Measurements from ENCODE around the gene SLC22A3. TPM values are rescaled to one million over a fixed set of nuclear protein-coding genes. Genes with fewer than 3 reads are reported as not detected.
A peak's percentile ranks its signal among the peaks of the same experiment; 100 is the strongest.

Gene SLC22A3
- total RNA-seq, 1 experiment from 2014 or later = 8.1 TPM

DNA sequence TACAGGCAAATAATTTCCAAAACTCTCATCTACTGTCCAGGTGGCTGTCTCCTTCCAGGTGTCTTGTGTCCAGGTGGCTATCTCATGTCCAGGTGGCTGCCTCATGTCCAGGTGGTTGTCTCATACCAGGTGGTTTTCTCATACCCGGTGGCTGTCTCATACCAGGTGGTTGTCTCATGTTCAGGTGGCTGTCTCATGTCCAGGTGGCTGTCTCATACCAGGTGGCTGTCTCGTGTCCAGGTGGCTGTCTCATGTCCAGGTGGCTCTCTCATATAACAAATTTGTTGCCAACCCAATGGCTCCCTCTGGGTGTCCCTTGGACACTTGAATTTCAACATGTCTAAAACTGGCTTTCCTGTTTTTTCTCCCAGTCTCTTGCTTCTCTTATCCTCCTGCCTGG lies 14.3 kb upstream of the SLC22A3 start:
- DNase-seq = no peak

DNA sequence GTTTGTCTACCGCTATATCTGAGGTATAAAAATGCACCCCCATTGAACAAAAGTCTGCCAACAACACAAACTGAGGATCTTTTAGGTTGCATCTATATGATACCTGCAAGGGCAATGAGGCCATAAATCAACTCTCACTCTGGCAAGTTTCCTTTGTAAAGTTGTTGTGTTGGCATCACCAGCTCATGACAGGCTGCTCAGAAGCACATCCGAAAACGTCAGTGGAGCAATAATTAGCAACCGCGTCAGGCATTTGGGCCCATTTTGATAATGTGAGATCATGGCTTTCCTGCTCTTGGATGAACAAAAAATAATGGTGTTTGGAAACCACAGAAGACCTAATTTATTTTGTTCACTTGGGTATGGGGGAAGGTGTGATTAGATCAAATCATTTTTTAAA lies 12.0 kb upstream of the SLC22A3 start:
- CTCF ChIA-PET = interaction anchor here (1.8 kb wide), 1 partner anchor 115 kb away, joined by 5 read pairs; no protein-coding TSS in a partner anchor
- TF ChIP-seq, protein P1, sequence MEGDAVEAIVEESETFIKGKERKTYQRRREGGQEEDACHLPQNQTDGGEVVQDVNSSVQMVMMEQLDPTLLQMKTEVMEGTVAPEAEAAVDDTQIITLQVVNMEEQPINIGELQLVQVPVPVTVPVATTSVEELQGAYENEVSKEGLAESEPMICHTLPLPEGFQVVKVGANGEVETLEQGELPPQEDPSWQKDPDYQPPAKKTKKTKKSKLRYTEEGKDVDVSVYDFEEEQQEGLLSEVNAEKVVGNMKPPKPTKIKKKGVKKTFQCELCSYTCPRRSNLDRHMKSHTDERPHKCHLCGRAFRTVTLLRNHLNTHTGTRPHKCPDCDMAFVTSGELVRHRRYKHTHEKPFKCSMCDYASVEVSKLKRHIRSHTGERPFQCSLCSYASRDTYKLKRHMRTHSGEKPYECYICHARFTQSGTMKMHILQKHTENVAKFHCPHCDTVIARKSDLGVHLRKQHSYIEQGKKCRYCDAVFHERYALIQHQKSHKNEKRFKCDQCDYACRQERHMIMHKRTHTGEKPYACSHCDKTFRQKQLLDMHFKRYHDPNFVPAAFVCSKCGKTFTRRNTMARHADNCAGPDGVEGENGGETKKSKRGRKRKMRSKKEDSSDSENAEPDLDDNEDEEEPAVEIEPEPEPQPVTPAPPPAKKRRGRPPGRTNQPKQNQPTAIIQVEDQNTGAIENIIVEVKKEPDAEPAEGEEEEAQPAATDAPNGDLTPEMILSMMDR (IDR thresholded peaks at IDR 0.05; ENCODE audit: unreplicated experiment) = no peak
- peaks cover 15% of the 10 kb centered on the region for H3K4me1 Mint-ChIP-seq (ENCODE audit: low read depth, unreplicated experiment)
- peaks cover 6% of the 10 kb centered on the region for H3K36me3 Mint-ChIP-seq (ENCODE audit: insufficient read depth, unreplicated experiment)
- DNase-seq = no peak
- no peak overlapping the region for H3K27ac Mint-ChIP-seq (ENCODE audit: unreplicated experiment)
- H3K27me3 Mint-ChIP-seq (ENCODE audit: unreplicated experiment) = no peaks in the 10 kb centered on the region
- BruUV-seq (replicated peaks) = no TSS peak
- intact Hi-C loops (cut with micrococcal nuclease; ENCODE audit: unreplicated experiment) = no loop called here
- H3K9me3 Mint-ChIP-seq (ENCODE audit: low read depth, unreplicated experiment) = peaks cover 5% of the 10 kb centered on the region
- H3K4me3 Mint-ChIP-seq (ENCODE audit: low read depth, unreplicated experiment) = no peak overlapping the region

More for the DNA sequence above, 14.3 kb upstream of the SLC22A3 start:
- H3K27ac Mint-ChIP-seq (ENCODE audit: unreplicated experiment) = no peak overlapping the region
- intact Hi-C loops (cut with micrococcal nuclease; ENCODE audit: unreplicated experiment) = no loop called here
- no TSS peak for BruUV-seq (replicated peaks)
- no peaks in the 10 kb centered on the region for H3K27me3 Mint-ChIP-seq (ENCODE audit: unreplicated experiment)
- peaks cover 15% of the 10 kb centered on the region for H3K4me1 Mint-ChIP-seq (ENCODE audit: low read depth, unreplicated experiment)
- TF ChIP-seq, protein P1 (IDR thresholded peaks at IDR 0.05; ENCODE audit: unreplicated experiment) = no peak
- H3K9me3 Mint-ChIP-seq (ENCODE audit: low read depth, unreplicated experiment) = peaks cover 5% of the 10 kb centered on the region
- H3K36me3 Mint-ChIP-seq (ENCODE audit: insufficient read depth, unreplicated experiment) = peaks cover 6% of the 10 kb centered on the region
- CTCF ChIA-PET = no interaction called here
- H3K4me3 Mint-ChIP-seq (ENCODE audit: low read depth, unreplicated experiment) = no peak overlapping the region

DNA sequence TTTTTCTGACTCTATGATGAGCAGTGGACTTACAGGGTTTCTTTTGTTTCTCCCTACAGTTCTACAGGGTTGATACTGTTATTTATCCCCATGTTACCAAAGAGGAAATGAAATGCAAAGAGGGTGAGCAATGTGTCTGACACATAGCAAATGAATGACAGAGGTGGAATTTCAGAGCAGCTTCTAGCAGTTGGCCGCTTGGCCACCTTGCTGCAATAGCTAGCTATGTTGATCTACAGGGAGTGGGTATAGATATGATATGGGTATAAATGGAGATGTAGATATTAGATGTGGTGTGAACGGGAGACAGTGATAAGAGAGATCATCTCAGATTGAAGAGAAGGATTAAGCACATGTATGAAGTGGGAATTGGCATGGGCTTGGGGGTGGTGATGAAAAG lies 10.9 kb upstream of the SLC22A3 start:
- CTCF ChIA-PET = interaction anchor here (0.5 to 1.8 kb wide), 4 partner anchors 18 to 846 kb away, joined by 3 to 5 read pairs (median 4); no protein-coding TSS in a partner anchor
- Mint-ChIP-seq H3K4me3 (ENCODE audit: low read depth, unreplicated experiment) (peak overlapping the region; percentile 6), H3K4me1 (ENCODE audit: low read depth, unreplicated experiment) (peaks cover 15% of the 10 kb centered on the region), H3K27ac (ENCODE audit: unreplicated experiment) (peak overlapping the region; percentile 63), H3K36me3 (ENCODE audit: insufficient read depth, unreplicated experiment) (peaks cover 6% of the 10 kb centered on the region), H3K27me3 (ENCODE audit: unreplicated experiment) (no peaks in the 10 kb centered on the region), H3K9me3 (ENCODE audit: low read depth, unreplicated experiment) (peaks cover 5% of the 10 kb centered on the region)
- TF ChIP-seq, protein P1 (IDR thresholded peaks at IDR 0.05; ENCODE audit: unreplicated experiment) = no peak
- peak; percentile 59 for DNase-seq
- intact Hi-C loops (cut with micrococcal nuclease; ENCODE audit: unreplicated experiment) = no loop called here
- BruUV-seq (replicated peaks) = no TSS peak

DNA sequence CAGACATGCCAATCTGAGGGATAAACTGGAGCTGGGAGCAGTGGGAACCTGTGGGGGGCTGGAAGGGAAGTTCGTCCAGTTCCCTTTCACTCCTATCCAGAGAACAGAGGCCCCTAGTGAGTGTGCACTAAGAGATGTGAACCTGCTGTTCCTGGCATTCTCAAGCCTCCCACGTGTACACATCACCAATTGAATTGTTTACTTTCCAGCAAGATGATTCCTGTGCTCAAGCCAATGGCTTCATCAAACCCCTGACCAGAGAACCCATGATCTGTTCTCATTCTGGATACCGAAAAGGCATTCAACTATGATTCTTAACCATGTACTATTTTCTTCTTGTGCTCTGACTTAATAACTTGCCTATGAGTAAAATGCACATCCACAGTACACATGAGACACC lies 10.2 kb upstream of the SLC22A3 start:
- intact Hi-C loops (cut with micrococcal nuclease; ENCODE audit: unreplicated experiment) = no loop called here
- H3K27me3 Mint-ChIP-seq (ENCODE audit: unreplicated experiment) = no peaks in the 10 kb centered on the region
- no peak overlapping the region for H3K27ac Mint-ChIP-seq (ENCODE audit: unreplicated experiment)
- CTCF ChIA-PET = interaction anchor here (0.6 to 1.8 kb wide), 3 partner anchors 56 to 164 kb away, joined by 3 to 5 read pairs (median 4); no protein-coding TSS in a partner anchor
- no TSS peak for BruUV-seq (replicated peaks)
- peaks cover 15% of the 10 kb centered on the region for H3K4me1 Mint-ChIP-seq (ENCODE audit: low read depth, unreplicated experiment)
- no peak for DNase-seq
- no peak overlapping the region for H3K4me3 Mint-ChIP-seq (ENCODE audit: low read depth, unreplicated experiment)
- TF ChIP-seq, protein P1 (IDR thresholded peaks at IDR 0.05; ENCODE audit: unreplicated experiment) = no peak
- peaks cover 6% of the 10 kb centered on the region for H3K36me3 Mint-ChIP-seq (ENCODE audit: insufficient read depth, unreplicated experiment)
- H3K9me3 Mint-ChIP-seq (ENCODE audit: low read depth, unreplicated experiment) = peaks cover 5% of the 10 kb centered on the region
